HEK293 (cell line): ENCODE data around the gene CDKL2.

Experiments
- CTCF ChIP-seq: fragments of 450-650 bp; formaldehyde crosslinking; IDR thresholded peaks from 2 replicates; pipeline ENCODE4 v1.5.1; 2016; ENCODE audit warnings: missing biosample characterization, missing genetic modification characterization
- REST ChIP-seq: fragments of 450-650 bp; formaldehyde crosslinking; IDR thresholded peaks from 2 replicates; pipeline ENCODE4 v1.5.1; 2016; ENCODE audit warnings: missing biosample characterization, missing genetic modification characterization
- YY1 ChIP-seq: fragments of 450-650 bp; formaldehyde crosslinking; IDR thresholded peaks from 2 replicates; pipeline ENCODE4 v1.5.1; 2018; ENCODE audit warnings: missing biosample characterization, missing genetic modification characterization
- ZNF19 ChIP-seq: fragments of 450-650 bp; formaldehyde crosslinking; IDR thresholded peaks from 2 replicates; pipeline ENCODE4; 2016; ENCODE audit warnings: missing biosample characterization, missing genetic modification characterization, low read depth
- ZNF239 ChIP-seq: fragments of 450-650 bp; formaldehyde crosslinking; IDR thresholded peaks from 2 replicates; pipeline ENCODE4 v1.5.1; 2016; ENCODE audit warnings: missing biosample characterization, missing genetic modification characterization
- ZNF362 ChIP-seq: fragments of 450-650 bp; formaldehyde crosslinking; IDR thresholded peaks from 2 replicates; pipeline ENCODE4 v1.5.1; 2016; ENCODE audit warnings: missing biosample characterization, missing genetic modification characterization
- ZNF48 ChIP-seq: fragments of 450-650 bp; formaldehyde crosslinking; IDR thresholded peaks from 2 replicates; pipeline ENCODE4 v1.5.1; 2016; ENCODE audit warnings: missing biosample characterization, missing genetic modification characterization
- ZNF747 ChIP-seq: fragments of 450-650 bp; formaldehyde crosslinking; IDR thresholded peaks from 2 replicates; pipeline ENCODE4 v1.5.1; 2016; ENCODE audit warnings: missing biosample characterization, missing genetic modification characterization
- ZNF768 ChIP-seq: fragments of 450-650 bp; formaldehyde crosslinking; IDR thresholded peaks from 2 replicates; pipeline ENCODE4 v1.5.1; 2018; ENCODE audit warnings: missing biosample characterization, mild to moderate bottlenecking, missing genetic modification characterization
- ZNF776 ChIP-seq: fragments of 450-650 bp; formaldehyde crosslinking; IDR thresholded peaks from 2 replicates; pipeline ENCODE4 v1.5.0; 2017; ENCODE audit warnings: missing biosample characterization, missing genetic modification characterization, borderline replicate concordance

- no peak for TF ChIP-seq ZNF48 (tag by site-specific recombination)
- TF ChIP-seq ZNF362 (tag by site-specific recombination), result no peak
- no peak for TF ChIP-seq CTCF
- TF ChIP-seq REST (tag by site-specific recombination), result no peak
- TF ChIP-seq YY1 (tag by site-specific recombination), result no peak
- no peak for TF ChIP-seq ZNF19 (tag by site-specific recombination)
- no peak for TF ChIP-seq ZNF776
- TF ChIP-seq ZNF768 (tag by site-specific recombination), result no peak
- TF ChIP-seq ZNF239 (tag by site-specific recombination), result no peak
- TF ChIP-seq ZNF747, result no peak
Measured at GRCh38 chr4:75599647-75600046, 30.7 kb downstream of the CDKL2 start.
